ENCODE data around the gene DCLK2.
A peak's percentile ranks its signal among the peaks of the same experiment; 100 is the strongest.

DCLK2 gene

DNA sequence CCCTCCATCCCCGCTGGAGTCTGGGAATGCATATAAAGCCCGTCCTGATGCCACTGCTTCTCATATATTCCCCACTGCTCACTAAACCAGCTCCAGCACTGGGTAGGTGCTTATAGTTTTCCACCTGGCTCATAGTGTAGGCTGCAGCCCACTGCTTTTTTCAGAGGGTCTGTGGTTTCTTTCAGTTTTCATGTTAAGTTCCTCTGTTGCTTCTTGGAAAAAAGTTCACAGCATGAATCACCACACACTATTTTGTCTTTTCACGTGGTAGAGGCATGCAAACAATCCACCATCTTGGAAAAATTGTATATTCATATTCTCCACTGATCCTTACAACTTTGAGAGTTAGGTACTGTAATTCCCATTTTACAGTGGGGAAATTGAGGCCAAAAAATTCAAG is 39.4 kb downstream of the DCLK2 start:
- DNase-seq (ENCODE audit: low spot score), result no peak

DNA sequence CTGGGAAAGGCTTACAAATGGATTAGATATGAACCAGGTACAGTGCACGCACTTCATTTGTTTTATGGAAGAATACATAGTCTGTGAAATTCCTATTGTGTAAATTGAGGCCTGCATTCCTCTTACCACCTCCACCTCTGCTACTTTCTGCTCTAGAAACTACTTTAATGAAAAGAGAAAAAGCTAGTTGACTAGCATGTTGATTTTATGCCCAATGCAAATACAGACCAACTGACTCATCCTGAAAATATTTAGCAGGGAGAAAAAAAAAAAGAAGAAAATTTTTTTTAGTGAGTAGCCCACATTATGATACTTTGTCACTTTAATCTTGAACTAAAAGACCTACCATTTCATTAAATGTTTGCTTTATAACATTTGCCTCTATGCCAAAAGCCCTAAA is 41.2 kb downstream of the DCLK2 start:
- peak; percentile 37 for DNase-seq (ENCODE audit: low spot score)

DNA sequence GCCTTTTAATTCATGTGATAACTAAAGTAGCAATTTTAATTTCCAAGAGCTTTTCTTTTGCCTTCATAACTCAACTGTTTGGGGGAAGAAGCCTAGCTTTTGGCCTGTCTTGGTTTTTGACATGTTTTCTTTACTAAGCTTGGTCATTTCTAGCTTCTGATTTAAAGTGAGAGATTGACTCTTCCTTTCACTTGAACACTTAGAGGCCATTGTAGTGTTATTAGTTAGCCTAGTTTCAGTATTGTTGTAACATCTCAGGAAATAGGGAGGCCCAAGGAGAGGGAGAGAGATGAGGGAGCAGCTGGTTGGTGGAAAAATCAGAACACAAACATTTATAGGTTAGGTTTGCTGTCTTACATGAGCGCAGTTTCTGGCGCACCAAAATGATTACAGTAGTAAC is 44.8 kb downstream of the DCLK2 start:
- no peak for DNase-seq (ENCODE audit: low spot score)

DNA sequence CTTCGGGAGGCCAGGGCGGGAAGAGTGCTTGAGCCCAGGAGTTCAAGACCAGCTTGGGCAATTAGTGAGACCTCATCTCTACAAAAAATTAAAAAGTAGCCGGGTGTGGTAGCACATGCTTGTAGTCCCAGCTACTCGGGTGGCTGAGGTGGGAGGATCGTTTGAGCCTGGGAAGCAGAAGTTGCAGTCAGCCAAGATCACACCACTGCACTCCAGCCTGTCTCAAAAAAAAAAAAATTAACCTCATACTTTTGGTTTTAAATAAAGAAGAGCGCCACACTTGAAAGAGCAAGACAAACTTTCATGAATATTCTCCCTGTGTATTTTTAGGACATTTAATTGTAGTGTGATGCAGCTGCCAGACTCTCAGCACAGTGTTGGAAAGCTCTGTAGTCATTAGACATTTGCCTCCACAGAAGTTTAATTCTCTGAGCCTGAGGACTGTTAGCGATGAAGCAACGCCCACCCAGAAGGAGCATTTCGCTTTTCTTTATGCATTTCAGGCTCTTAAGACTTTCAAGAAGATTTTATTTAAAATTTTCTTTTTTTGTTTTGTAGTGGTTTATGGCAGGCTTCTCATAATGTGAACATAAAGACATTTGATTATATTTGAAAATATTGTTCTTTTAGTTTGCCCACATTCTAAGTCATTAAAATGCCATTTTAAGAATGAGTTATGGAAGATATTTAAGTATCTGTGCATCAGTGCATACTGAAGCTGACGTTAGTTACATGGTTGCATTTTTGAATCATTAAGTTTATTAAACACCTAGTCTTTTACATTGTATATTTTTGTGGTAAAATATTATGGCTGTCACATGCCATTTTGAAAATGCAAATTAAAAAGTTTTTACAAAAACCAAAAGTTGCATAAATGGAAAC is 45.8 kb downstream of the DCLK2 start:
- no peak for DNase-seq (ENCODE audit: low spot score)

DNA sequence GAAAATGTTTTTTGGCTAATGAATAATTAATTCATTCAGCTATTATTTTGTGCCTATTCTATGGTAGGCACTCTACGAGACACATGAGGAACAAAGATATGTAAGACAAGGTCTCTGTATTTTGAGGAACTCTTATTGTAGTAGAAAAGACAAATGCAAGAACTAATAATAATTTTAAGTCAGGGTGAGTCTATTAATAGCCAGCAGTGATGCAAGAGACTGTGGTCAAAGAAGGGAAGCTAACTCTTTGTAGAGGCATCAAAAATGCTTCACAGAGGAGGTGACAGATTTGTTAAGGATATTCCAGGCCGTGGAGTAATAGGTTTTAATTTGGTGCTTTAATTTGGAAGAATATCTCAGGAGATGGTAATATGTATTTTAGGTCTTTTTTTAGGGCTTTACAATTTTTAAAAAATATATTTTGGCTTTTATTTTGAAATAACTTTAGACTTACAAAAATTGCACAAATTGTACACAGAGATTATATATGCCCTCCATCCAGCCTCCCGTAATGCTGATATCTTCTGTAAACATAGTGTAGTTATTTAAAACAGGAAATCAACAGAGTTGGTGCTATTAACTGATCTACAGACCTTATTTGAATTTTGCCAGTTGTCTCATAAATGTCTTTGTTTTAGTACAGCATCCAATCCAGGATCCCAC is 48.1 kb downstream of the DCLK2 start:
- DNase-seq (ENCODE audit: low spot score), result no peak

DNA sequence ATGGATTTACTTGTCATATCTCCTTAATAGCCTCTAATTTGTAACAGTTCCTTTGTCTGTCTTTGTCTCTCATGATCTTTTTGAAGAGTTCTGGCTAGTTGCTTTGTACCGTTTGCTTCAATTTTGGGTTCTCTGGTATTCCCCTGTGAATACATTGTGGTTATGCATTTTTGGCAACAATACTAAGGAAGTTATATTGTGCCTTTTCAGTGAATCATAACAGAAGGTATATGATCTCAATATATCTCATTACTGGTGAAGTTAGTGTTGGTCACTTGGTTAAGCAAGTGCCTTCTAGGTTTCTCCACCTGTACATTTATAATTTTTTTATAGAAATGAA is 48.6 kb downstream of the DCLK2 start:
- DNase-seq (ENCODE audit: low spot score), result peak; percentile 6

DNA sequence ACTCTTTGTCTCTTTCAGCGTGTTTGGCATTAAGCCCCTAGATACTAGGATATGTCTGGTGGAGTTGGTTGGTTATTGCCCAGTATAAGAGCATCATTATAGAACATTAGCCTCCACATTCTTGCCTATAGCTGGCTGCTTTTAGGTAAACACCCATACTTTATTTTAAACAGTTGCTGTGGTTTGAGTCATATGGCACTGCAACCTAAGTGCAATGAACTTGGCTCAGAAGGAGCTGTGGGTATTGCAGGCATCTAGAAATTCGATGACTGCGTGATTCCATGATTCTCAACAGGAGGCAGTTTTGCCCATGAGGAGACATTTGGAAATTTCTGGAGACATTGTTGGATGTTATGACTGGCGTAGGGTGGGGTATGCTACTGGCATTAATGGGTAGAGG is 49.5 kb downstream of the DCLK2 start:
- no peak for DNase-seq (ENCODE audit: low spot score)

DNA sequence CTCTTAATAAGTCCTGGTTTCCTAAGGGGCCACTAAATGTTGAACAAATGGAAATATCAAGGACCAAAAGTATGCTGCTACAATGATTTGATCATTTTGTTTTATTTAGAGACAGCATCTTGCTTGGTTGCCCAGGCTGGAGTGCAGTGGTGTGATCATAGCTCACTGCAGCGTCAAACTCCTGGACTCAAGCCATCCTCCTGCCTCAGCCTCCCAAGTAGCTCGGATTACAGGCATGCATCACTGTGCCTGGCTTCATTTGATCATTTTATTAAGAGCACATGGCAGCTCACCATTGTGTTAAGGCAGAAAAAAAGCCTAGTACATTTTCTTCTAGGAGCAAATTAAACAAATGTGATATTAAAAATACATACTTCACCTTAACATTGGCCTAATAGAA is 52.7 kb downstream of the DCLK2 start:
- DNase-seq (ENCODE audit: low spot score), result no peak

DNA sequence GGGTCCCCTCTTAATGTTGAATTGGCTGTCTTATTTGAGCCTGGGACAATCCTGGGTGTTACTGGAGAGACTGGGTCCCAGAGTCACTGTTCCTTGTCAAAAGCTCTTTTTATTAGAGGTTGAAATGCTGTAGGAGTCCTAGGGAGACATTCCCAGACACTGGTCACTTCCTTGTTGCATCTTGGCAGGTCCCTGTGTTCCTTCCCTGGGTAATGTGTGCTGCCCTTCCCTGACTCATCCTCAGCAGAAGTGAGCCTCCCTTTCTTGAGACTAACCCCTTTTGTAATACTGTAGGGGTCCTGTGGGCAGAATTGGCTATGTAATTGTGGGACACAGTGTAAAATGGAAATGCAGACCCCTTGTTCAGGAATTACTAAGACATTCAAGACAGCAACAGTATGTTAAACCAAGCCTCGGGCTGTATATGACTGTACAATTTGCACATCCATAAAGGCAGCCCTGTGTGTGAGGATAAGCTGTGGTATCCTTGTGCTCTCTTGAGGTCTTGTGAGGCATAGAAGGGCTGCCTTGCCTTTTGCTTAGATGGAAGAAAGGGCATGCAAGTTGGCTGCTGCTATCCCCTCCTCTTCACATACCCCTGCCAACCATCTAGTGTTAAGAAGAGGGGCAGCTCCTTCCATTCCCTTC is 53.5 kb downstream of the DCLK2 start:
- no peak for DNase-seq (ENCODE audit: low spot score)

DNA sequence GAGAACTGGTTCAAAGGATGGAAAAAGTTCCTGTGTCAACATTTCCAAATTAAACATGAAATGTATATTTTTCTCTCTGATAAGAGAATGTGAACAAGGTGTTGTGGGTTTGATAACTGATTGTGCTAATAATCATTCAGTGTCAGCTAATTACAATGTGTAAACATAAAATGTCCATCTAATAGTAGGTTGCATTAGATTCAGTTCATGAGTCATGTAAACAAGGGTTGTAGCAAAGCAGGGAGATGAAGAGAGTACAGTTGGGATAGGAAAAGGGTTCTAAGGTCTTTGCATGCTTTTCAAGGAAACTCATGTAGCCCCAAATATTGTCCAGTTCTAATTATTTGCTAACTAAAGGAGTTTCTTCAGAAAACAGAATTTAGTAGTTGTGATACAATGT is 55.4 kb downstream of the DCLK2 start:
- no peak for DNase-seq (ENCODE audit: low spot score)

DNA sequence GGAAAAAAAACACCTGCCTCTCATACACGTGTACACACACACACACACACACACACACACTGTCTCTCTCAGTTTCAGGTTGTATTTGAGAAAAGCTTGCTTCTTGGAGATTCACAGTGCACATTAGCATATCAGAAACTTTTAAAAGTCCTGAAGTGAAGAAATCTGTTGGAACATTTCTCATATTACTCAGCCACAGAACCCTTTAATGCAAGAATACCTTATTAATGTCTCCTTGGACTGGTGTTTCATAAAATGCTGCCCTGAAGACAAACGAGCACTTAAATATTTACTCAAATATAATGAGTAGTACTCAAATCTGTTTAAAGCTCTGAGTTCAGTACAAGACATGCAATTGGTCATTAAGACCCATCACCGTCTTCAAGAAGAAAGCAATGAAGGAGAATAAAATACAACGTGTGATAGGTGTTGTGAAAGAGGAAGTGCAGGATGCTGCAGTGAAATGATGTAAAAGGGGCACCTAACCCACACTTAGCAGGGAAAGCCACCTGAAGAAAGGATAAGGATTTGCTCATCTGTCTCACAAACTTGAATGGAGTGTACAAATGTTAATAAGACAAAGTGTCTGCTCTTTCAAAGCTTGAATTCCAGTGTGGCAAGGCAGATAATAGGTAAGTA is 57.0 kb downstream of the DCLK2 start:
- DNase-seq (ENCODE audit: low spot score), result no peak

DNA sequence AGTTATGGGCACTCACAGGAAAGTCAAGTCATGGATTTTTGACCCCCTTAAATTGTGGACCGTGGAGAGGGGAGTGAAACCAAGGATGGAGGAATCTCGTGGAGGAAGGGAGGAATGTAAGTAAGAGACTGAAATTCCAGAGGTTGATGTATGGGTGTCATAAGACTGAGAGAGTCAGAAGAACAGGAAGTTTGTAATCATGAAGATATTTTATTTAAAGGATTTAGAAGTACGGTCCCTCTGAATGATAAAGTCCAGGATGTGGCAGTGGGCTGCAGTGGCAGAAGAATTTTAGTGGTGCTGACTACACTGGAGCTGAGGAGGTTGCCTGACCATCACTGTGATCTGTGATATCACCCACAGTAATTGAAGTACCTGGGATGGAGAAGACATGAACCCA is 57.8 kb downstream of the DCLK2 start:
- DNase-seq (ENCODE audit: low spot score), result no peak

DNA sequence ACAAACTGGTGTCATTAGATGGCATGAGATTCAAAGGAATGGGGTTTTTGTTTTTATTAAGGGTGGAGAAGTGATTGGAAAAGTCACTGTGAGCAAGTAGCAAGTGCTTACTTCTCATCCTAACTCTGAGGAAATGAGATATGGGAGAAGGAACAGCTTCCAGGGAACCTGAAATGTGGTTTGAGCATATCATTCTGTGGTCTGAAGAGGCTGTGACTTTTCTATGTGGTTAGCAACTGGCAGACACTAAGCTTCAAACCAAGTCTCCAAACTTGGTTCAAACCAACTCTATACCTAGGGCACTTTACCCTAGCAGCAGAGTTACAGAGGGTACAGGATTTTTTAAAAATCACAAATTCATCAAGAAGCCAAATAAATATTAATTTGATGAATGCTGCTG is 58.2 kb downstream of the DCLK2 start:
- no peak for DNase-seq (ENCODE audit: low spot score)

DNA sequence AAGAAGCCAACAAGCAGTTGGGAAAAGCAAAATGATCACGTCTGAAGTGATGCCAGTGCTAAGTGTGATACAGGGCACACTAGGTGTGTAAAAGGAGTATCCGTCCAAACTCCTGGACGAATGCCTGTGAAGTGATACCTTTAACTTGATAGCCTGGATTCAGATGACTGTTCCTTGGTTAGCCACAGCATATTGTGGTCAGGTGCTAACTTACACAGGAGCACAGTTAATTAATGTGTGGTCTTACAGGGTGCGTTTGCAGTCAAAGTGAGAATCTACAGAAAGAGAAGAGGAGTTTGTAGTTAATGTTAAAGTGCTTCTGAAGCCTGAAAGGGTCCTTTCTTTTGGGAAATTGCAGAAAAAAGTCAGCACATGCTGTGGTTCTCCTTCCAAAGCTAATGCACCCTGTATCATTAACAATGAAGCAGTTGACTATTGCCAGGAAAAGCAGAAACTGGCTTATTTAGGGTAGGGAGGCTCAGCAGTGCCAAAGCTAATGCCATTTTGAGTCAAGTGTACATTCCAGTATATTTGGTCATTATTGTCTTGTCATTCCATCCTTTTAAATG is 61.1 kb downstream of the DCLK2 start:
- DNase-seq (ENCODE audit: low spot score), result no peak

DNA sequence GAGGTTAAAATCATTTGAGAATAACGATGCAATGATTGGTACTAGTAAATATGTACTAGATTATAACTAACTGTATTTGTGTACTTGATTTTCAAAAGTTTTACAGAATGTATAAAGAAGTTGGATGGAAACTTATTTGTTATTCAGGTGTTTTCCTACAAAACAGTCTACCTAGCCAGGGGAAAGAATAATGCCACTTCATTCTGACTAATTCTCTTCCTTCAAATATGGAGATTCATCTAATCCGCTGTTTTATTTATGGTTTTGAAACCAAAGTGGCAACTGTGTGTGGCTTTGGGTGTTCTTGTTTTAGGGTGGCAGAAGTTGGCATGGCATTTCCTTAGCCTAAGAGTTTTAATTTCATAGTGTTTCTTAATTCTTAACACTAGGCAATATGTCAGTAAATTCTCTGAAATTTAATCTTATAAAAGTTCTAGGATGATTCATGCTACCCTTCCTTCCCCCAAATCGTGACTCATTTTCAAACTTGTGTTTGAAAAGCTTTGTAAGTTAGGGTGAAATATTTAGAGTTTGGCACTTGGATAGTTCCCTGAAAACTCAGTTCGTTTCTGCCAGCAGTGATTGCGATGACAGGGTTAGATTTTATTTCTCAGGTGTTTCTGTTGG is 62.6 kb downstream of the DCLK2 start:
- peak; percentile 61 for DNase-seq (ENCODE audit: low spot score)

DNA sequence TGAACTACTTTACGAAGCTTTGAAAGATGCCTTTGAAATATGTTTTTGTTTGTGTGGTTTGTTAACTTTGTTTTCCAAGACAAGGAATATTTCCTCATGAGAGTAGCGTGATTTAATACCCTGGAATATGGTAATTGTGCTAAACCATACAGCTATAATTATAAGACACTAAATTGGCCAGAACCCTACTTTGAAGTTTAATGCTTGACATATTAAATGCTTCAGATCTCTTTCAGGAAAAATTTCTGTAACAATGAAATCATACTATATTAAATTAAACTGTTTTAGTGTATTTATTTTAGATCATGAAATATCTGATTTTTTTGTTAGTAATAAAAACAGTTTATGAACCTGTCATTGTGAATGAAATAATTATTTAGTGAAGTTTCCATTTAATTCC is 63.5 kb downstream of the DCLK2 start:
- no peak for DNase-seq (ENCODE audit: low spot score)

DNA sequence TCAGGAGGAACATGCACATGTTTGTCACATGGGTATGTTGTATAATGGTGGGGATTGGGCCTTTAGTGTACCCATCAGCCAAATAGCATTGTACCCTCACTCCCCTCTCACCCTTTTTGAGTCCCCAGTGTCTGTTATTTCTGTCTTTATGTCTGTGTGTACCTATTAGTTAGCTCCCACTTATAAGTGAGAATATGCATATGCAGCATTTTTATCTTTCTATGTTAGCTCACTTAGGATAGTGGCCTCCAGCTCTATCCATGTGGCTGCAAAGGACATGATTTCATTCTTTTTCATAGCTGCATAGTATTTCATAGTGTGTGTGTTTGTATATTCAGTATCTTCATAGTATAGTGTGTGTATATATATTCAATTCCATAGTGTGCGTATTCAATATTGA is 64.6 kb downstream of the DCLK2 start:
- no peak for DNase-seq (ENCODE audit: low spot score)

DNA sequence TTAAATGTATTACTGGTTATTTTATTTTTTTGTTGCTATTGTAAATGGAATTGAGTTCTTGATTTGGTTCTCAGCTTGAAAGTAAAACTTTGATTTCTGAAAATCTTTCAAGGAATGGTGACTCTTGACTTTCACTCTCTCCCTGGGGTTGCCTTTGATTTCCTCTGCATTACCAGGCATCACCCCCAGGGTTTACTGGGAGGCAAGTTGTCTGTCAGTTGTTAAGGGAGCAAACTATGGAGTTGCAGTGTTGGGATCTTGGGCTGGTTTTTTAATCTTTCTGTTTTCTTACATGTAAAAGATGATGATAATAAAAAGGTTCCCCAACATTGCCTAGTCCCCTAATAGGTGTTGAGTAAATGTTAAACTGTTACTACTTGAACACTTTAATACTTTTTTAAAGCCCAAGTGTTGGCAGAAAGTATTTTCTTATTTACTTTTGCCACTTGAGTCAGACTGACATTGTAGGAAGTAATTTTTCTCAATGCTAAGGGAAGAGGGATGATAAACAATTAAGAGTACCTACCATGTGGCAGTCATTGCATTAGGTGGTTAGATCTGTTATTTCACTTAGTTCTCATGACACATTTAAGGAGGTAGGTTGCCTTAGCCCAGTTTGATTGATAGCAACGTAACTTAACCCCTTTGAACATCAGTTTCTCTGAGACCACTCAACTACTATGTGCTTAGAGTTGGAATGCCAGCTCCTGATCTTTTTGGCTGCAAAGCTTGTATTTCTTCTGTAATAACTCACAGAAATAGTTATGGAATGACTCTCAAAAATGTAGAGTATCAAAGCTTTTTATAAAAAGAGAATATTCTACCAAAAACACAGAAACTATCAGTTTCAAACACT is 67.1 kb downstream of the DCLK2 start:
- no peak for DNase-seq (ENCODE audit: low spot score)

DNA sequence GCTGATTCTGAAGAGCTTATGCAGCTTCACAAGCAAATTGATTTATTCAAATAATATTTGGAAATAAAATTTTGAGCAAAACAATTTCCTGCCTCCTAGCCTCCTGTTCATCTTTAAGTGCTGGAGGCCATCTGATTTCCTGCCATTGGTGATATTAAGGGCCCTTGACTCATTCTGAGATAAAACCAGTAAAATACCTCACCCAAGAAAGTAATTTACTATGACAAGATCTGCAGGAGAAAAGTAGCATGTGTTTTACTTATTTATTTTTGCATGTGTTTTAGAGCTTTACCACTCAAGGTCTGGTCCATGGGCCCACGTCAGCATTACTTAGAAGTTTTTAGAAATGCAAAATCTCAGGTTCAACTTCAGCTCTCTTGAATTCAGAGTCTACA is 67.7 kb downstream of the DCLK2 start:
- DNase-seq (ENCODE audit: low spot score), result no peak

DNA sequence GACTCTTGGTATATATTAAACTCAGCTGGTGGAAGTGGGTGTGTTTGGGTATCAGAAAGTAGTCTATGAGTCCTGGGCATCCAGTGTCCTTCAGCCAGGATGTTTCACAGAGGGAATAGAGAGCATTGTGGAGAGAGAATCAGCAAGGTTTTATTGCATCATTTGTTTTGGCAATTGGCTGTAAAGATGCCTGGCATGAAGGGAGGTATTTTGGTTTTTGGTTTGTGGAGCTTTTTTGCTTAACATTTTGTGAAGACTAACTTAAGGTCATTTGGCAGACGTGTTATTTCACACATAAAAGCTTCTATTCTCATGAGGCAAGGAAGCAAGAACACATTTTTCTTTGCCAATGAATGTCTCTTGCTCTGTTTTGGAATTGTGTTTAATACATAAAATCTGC is 71.1 kb downstream of the DCLK2 start:
- DNase-seq (ENCODE audit: low spot score), result no peak

DNA sequence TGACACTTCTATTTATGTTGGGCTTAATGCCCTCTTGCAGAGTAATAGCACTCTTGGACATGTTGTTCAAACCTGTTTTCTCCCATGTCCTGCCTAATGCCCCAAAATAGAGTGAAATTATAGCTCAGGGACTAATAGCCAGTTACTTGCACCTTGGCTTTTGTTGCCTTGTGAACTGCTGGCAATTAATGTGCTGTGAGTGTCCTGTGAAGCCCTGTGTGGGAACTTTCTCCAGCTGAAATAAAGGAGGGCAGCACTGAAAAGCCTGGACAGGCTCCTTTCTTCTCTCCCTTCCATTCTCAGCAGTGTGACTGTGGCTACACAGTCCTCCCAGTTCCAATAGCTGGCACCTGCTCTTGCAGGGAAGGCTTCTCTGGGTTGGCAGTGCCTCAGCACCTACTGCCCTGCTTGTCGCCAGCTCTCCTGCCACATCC is 72.4 kb downstream of the DCLK2 start:
- no peak for DNase-seq (ENCODE audit: low spot score)
